GM18511 (cell line): Measurements from ENCODE around the gene ZNF438.

Experiments used
- ATAC-seq: cut with Tn5 transposase; IDR thresholded peaks from one replicate; pipeline ENCODE4 v1.9.1; 2021; ENCODE audit warnings: mild to moderate bottlenecking, moderate library complexity; ENCODE audit not compliant: unreplicated experiment

The ZNF438 gene

GRCh38 chr10:30854656-30855055, 177.0 kb downstream of the ZNF438 start:
- no peak for ATAC-seq

GRCh38 chr10:30853066-30853465, 178.6 kb downstream of the ZNF438 start:
- ATAC-seq, result no peak

GRCh38 chr10:30850776-30851175, 180.9 kb downstream of the ZNF438 start:
- ATAC-seq, result no peak

GRCh38 chr10:30849231-30850035, 182.2 kb downstream of the ZNF438 start:
- ATAC-seq, result no peak

GRCh38 chr10:30848396-30849032, 183.2 kb downstream of the ZNF438 start:
- no peak for ATAC-seq

- no peak for ATAC-seq
Measured at GRCh38 chr10:30847642-30848041, 184.0 kb downstream of the ZNF438 start.

- ATAC-seq, result no peak
Measured at GRCh38 chr10:30847199-30847598, 184.5 kb downstream of the ZNF438 start.

- ATAC-seq, result no peak
Measured at GRCh38 chr10:30846710-30847109, 185.0 kb downstream of the ZNF438 start.

GRCh38 chr10:30842894-30843293, 188.8 kb downstream of the ZNF438 start:
- no peak for ATAC-seq

GRCh38 chr10:30842185-30842584, 189.5 kb downstream of the ZNF438 start:
- no peak for ATAC-seq

- no peak for ATAC-seq
Measured at GRCh38 chr10:30840395-30841050, 191.1 kb downstream of the ZNF438 start.

GRCh38 chr10:30839652-30840051, 192.0 kb downstream of the ZNF438 start:
- no peak for ATAC-seq

GRCh38 chr10:30836406-30836805, 195.3 kb downstream of the ZNF438 start:
- no peak for ATAC-seq

GRCh38 chr10:30835146-30835545, 196.5 kb downstream of the ZNF438 start:
- ATAC-seq, result no peak

- ATAC-seq, result no peak
Measured at GRCh38 chr10:30834651-30835050, 197.0 kb downstream of the ZNF438 start.

GRCh38 chr10:30834153-30834552, 197.5 kb downstream of the ZNF438 start:
- ATAC-seq, result no peak

- no peak for ATAC-seq
Measured at GRCh38 chr10:30833628-30833970, 198.1 kb downstream of the ZNF438 start.

- no peak for ATAC-seq
Measured at GRCh38 chr10:30832749-30833627, 198.7 kb downstream of the ZNF438 start.

GRCh38 chr10:30832001-30832748, 199.5 kb downstream of the ZNF438 start:
- ATAC-seq, result no peak

- no peak for ATAC-seq
Measured at GRCh38 chr10:30831426-30831825, 200.2 kb downstream of the ZNF438 start.
